C4-2B (cell line): ENCODE measurements around the gene SLC1A4.

Source experiments
- CTCF ChIP-seq: fragments of 450-650 bp; conservative IDR thresholded peaks from 2 replicates; pipeline ENCODE4 v1.5.1; 2017; ENCODE audit warnings: mild to moderate bottlenecking
- ZFX ChIP-seq: fragments of 450-650 bp; IDR thresholded peaks from 2 replicates; pipeline ENCODE4 v1.6.1; 2017

- TF ChIP-seq CTCF (no peak), ZFX (no peak)
Measured at GRCh38 chr2:65067806-65068553, 78.8 kb downstream of the SLC1A4 start.
